HFF-Myc (cell line): Measurements from ENCODE around the gene SEC16B.

Experiments
- DNase-seq: peaks from one replicate; pipeline ENCODE4 v3.0.0-alpha.2; 2011; ENCODE audit warnings: low read depth; ENCODE audit errors: extremely low read depth
- H3K4me3 ChIP-seq: replicated peaks from 2 replicates; pipeline ENCODE4 v1.5.1; 2011; ENCODE audit warnings: low read depth, mild to moderate bottlenecking, control low read depth, low read length
- CTCF ChIP-seq: IDR thresholded peaks from 2 replicates; pipeline ENCODE4 v1.5.1; 2012; ENCODE audit warnings: mild to moderate bottlenecking, low read depth, low read length, control low read depth; ENCODE audit errors: missing control alignments

The SEC16B gene

GRCh38 chr1:177937174-177937770 is 32.6 kb downstream of the SEC16B start:
- TF ChIP-seq CTCF = no peak
- no peak overlapping the region for H3K4me3 ChIP-seq
- no peak for DNase-seq

- no peak for TF ChIP-seq CTCF
- DNase-seq = no peak
- no peak overlapping the region for H3K4me3 ChIP-seq
These were observed 34.0 kb downstream of the SEC16B start for GRCh38 chr1:177935638-177936415.

- H3K4me3 ChIP-seq = no peak overlapping the region
- TF ChIP-seq CTCF = no peak
- no peak for DNase-seq
These were observed 34.9 kb downstream of the SEC16B start for GRCh38 chr1:177934927-177935326.

- H3K4me3 ChIP-seq = no peak overlapping the region
- TF ChIP-seq CTCF = no peak
- no peak for DNase-seq
These were observed 35.4 kb downstream of the SEC16B start for GRCh38 chr1:177934461-177934860.

GRCh38 chr1:177933881-177934280 is 36.0 kb downstream of the SEC16B start:
- DNase-seq = no peak
- no peak overlapping the region for H3K4me3 ChIP-seq
- no peak for TF ChIP-seq CTCF

GRCh38 chr1:177932123-177932522 is 37.7 kb downstream of the SEC16B start:
- no peak for DNase-seq
- no peak overlapping the region for H3K4me3 ChIP-seq
- no peak for TF ChIP-seq CTCF
